Raji (cell line): Measurements from ENCODE around the gene TRMT1.
A peak's percentile ranks its signal among the peaks of the same experiment; 100 is the strongest.

ENCODE experiments used
- POLR2A ChIP-seq: IDR thresholded peaks from 2 replicates; pipeline ENCODE4 v1.6.1; 2011; ENCODE audit warnings: low read depth, low read length, control low read depth; ENCODE audit not compliant: insufficient read depth

The TRMT1 gene

GRCh38 chr19:13120817-13121216, 4.3 kb upstream of the TRMT1 start:
- no peak for TF ChIP-seq POLR2A

- no peak for TF ChIP-seq POLR2A
These were observed 3.5 kb upstream of the TRMT1 start for GRCh38 chr19:13120031-13120430.

GRCh38 chr19:13119627-13120026, 3.1 kb upstream of the TRMT1 start:
- TF ChIP-seq POLR2A = no peak

GRCh38 chr19:13118424-13119193, 2.1 kb upstream of the TRMT1 start:
- TF ChIP-seq POLR2A = no peak; the same call in none of the 2 replicates

GRCh38 chr19:13117772-13118423, 1.4 kb upstream of the TRMT1 start, which contains the start of gene NACC1:
Gene NACC1 (plus strand): TSS chr19:13118264. CDS start chr19:13135208, 16,944 bp downstream.
- TF ChIP-seq POLR2A = peak; percentile 56

- no peak for TF ChIP-seq POLR2A
These were observed 734 bp upstream of the TRMT1 start for GRCh38 chr19:13117176-13117771.

GRCh38 chr19:13115936-13116281, 631 bp downstream of the TRMT1 start:
- TF ChIP-seq POLR2A = no peak

- no peak for TF ChIP-seq POLR2A
These were observed 4.0 kb downstream of the TRMT1 start for GRCh38 chr19:13112555-13112954.

- no peak for TF ChIP-seq POLR2A
These were observed 6.4 kb downstream of the TRMT1 start for GRCh38 chr19:13110099-13110610.

GRCh38 chr19:13109361-13110098, 7.0 kb downstream of the TRMT1 start:
- no peak for TF ChIP-seq POLR2A

- no peak for TF ChIP-seq POLR2A
These were observed 11.5 kb downstream of the TRMT1 start for GRCh38 chr19:13104848-13105711.

- peak; percentile 60 for TF ChIP-seq POLR2A
These were observed 12.1 kb downstream of the TRMT1 start for GRCh38 chr19:13104360-13104847.

- no peak for TF ChIP-seq POLR2A
These were observed 12.8 kb downstream of the TRMT1 start for GRCh38 chr19:13103581-13104359.
